NK-92 (cell line): Measurements from ENCODE around the gene CDKAL1.
"Not testable (repeated sequence)": the region's sequence is repeated elsewhere in the genome, so short reads cannot be mapped to it uniquely, and the experiment has no call there.

Experiments used
- DNase-seq: peaks from one replicate; lab custom pipeline; 2025; ENCODE audit not compliant: unreplicated experiment; lab: John Stamatoyannopoulos, UW

Gene CDKAL1

GRCh38 chr6:20549398-20549797 lies 15.1 kb downstream of the CDKAL1 start:
- not testable (repeated sequence) for DNase-seq

GRCh38 chr6:20554326-20554725 lies 20.1 kb downstream of the CDKAL1 start:
- no peak for DNase-seq

- no peak for DNase-seq
Observed at GRCh38 chr6:20554817-20555216, 20.6 kb downstream of the CDKAL1 start.

GRCh38 chr6:20559924-20560551 lies 25.8 kb downstream of the CDKAL1 start:
- no peak for DNase-seq

- DNase-seq = no peak
Observed at GRCh38 chr6:20563377-20563776, 29.1 kb downstream of the CDKAL1 start.

- DNase-seq = no peak
Observed at GRCh38 chr6:20564269-20564668, 30.0 kb downstream of the CDKAL1 start.

GRCh38 chr6:20564777-20565176 lies 30.5 kb downstream of the CDKAL1 start:
- no peak for DNase-seq

- DNase-seq = no peak
Observed at GRCh38 chr6:20565342-20565741, 31.1 kb downstream of the CDKAL1 start.

GRCh38 chr6:20566109-20566508 lies 31.9 kb downstream of the CDKAL1 start:
- DNase-seq = no peak

- DNase-seq = no peak
Observed at GRCh38 chr6:20569000-20569610, 34.8 kb downstream of the CDKAL1 start.

GRCh38 chr6:20571261-20571660 lies 37.0 kb downstream of the CDKAL1 start:
- no peak for DNase-seq

- no peak for DNase-seq
Observed at GRCh38 chr6:20572288-20572687, 38.0 kb downstream of the CDKAL1 start.

GRCh38 chr6:20572940-20573339 lies 38.7 kb downstream of the CDKAL1 start:
- DNase-seq = no peak

- DNase-seq = no peak
Observed at GRCh38 chr6:20574355-20574754, 40.1 kb downstream of the CDKAL1 start.

- no peak for DNase-seq
Observed at GRCh38 chr6:20575125-20575524, 40.9 kb downstream of the CDKAL1 start.

- DNase-seq = no peak
Observed at GRCh38 chr6:20575704-20576451, 41.6 kb downstream of the CDKAL1 start.

GRCh38 chr6:20577173-20577688 lies 43.0 kb downstream of the CDKAL1 start:
- DNase-seq = no peak

- DNase-seq = no peak
Observed at GRCh38 chr6:20581070-20581469, 46.8 kb downstream of the CDKAL1 start.

GRCh38 chr6:20582586-20583443 lies 48.6 kb downstream of the CDKAL1 start:
- no peak for DNase-seq

GRCh38 chr6:20583444-20583800 lies 49.2 kb downstream of the CDKAL1 start:
- no peak for DNase-seq

- no peak for DNase-seq
Observed at GRCh38 chr6:20584100-20584731, 50.0 kb downstream of the CDKAL1 start.
